ENCODE measurements around the gene ECE2. TPM values are rescaled to one million over a fixed set of nuclear protein-coding genes. Genes with fewer than 3 reads are reported as not detected.

Gene ECE2
- total and polyA plus RNA-seq, 8 donors = 0.45 to 2.9 TPM; not detected in 6

DNA sequence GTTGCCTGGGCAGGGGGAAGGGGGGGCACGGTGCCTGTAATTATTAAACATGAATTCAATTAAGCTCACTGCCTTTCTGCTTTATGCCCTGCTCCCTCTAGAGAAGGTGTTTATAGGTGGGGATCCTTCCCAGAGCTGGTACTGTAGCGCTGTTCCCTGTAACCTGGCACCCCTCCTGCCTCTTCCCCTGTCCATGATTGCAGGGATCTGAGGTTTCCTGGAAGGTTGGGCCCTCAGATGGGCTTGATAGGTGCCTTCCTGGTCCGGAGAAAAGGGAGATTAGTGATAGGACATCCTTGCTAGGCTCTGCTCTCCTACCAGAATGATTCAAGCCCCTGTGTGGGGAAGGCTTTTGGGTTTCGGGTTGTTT, 59.5 kb downstream of the ECE2 start:
- intact Hi-C loops (cut with DNase I; ENCODE audit: low total_unique reads) = no loop called here
- no peak for DNase-seq

DNA sequence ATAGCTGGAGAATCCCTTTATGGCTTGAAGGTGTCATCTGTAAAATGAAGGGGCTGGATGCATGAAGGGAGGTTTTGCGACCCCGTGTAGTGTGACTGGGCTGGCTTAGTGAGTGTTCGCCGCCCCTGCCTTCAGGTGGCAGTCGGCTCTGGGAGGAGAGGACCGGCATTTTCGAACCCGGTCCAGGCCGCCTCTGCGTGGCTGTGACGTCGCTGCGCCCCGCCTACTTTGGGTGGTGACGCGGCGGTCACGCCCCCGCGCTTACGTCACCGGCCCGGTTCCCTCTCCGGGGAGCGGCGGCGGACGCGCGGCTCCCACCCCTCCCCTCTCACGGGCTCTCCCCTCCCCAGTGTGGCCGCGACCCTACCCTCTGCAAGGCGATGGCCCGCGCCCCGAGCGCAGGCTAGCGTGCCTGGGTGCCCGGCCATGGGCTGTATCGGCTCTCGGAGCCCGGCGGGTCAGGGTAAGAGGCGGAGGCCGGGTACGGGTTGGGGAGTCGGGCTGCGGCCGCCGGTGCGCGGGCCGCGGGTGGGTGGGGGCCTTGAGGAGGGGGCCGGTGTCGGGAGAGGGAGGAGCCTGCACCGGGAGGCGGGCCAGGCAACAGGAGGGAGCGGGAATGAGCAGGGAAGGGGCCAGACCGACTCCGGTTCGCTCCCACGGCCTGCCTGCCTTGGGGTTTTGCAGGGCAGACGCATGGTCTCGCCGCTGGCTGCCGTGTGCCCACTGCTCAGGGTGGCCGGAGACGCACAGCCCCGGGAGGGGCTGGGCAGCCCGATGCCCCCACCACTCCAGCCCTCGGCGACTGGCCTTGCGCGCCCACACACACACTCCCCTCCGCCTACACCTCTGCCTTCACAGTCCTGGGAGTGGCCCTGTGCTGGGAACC, 60.1 kb downstream of the ECE2 start:
- intact Hi-C loops (cut with DNase I; ENCODE audit: low total_unique reads) = no loop called here
- Histone ChIP-seq H3K4me1 (peaks cover 34 to 86% (median 47%) of the 10 kb centered on the region in 4 donors), H3K4me3 (peak overlapping the region; percentile 69 to 91 (median 82)), H3K9me3 (no peaks in the 10 kb centered on the region), H3K27ac (peak overlapping the region; percentile 96 to 99 (median 99)), H3K27me3 (no peaks in the 10 kb centered on the region), H3K36me3 (peaks cover 41 to 45% (median 44%) of the 10 kb centered on the region in 4 donors)
- TF ChIP-seq POLR2A (IDR thresholded peaks at IDR 0.05) = peak in 1 of 4 donors; percentile 58
- peak; percentile 33 for TF ChIP-seq EP300 (IDR thresholded peaks at IDR 0.05)
- TF ChIP-seq, protein P1, sequence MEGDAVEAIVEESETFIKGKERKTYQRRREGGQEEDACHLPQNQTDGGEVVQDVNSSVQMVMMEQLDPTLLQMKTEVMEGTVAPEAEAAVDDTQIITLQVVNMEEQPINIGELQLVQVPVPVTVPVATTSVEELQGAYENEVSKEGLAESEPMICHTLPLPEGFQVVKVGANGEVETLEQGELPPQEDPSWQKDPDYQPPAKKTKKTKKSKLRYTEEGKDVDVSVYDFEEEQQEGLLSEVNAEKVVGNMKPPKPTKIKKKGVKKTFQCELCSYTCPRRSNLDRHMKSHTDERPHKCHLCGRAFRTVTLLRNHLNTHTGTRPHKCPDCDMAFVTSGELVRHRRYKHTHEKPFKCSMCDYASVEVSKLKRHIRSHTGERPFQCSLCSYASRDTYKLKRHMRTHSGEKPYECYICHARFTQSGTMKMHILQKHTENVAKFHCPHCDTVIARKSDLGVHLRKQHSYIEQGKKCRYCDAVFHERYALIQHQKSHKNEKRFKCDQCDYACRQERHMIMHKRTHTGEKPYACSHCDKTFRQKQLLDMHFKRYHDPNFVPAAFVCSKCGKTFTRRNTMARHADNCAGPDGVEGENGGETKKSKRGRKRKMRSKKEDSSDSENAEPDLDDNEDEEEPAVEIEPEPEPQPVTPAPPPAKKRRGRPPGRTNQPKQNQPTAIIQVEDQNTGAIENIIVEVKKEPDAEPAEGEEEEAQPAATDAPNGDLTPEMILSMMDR (IDR thresholded peaks at IDR 0.05) = no peak
- peak; percentile 88 to 96 (median 92) for TF ChIP-seq POLR2AphosphoS5 (IDR thresholded peaks at IDR 0.05)
- WGBS, 5 donors = 1% methylated on average over 31 to 77 of the region's 77 CpGs
- DNase-seq = peak; percentile 90 to 96

More for the DNA sequence above, 59.5 kb downstream of the ECE2 start:
- peaks cover 46 to 52% (median 51%) of the 10 kb centered on the region in 4 donors for H3K36me3 ChIP-seq
- H3K27me3 ChIP-seq = no peaks in the 10 kb centered on the region
- H3K9me3 ChIP-seq = no peaks in the 10 kb centered on the region
- peak overlapping the region; percentile 69 to 91 (median 82) for H3K4me3 ChIP-seq
- TF ChIP-seq, protein P1 (IDR thresholded peaks at IDR 0.05) = no peak
- TF ChIP-seq EP300 (IDR thresholded peaks at IDR 0.05) (no peak), POLR2A (IDR thresholded peaks at IDR 0.05) (no peak), POLR2AphosphoS5 (IDR thresholded peaks at IDR 0.05) (no peak)
- peaks cover 34 to 81% (median 44%) of the 10 kb centered on the region in 4 donors for H3K4me1 ChIP-seq
- peak overlapping the region; percentile 96 to 99 (median 99) for H3K27ac ChIP-seq
- WGBS, 5 donors = 27 to 44% (median 40%) methylated on average over 4 of the region's 4 CpGs

DNA sequence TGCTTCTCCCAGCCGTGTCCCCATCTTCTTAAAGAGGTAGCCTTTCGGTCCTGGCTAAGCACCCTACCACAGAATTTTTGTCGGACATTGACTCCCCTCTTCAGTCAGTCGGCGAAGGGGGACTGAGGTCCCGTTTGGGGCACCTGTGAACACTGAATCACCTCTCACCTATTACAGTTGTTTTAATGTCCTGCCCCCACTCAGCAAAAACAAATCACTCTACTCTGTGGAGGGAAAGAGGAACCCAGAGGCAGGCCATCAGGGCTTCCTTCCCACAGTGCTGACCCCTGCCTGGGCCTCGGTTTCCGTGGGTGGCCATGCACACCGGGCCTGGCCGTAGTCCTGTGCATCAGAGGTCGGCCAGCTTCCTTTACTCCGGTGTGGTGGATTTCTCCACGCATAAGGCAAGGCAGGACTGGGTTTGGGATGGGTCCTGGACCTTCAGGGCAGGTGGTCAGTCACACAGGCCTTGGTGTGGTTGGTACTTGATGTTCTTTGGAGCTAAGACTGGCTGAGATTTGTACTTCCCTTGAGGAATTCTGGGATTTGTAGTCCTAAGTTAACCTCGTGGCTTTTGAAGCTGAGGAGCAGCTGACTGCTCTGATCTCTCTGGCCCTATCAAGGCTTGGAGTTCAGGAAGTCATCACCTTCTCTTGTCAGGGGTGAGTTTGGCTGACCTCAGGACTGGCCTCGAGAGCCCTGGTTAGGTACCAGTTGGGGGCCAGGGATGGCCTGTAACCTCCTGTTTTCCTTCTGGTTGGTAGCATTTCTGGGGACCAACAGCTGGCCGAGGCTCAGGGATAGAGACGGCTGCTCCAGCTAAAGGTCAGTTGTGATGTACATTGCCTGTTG, 61.0 kb downstream of the ECE2 start:
- Histone ChIP-seq H3K27me3 (no peaks in the 10 kb centered on the region), H3K9me3 (no peaks in the 10 kb centered on the region), H3K4me1 (peaks cover 34 to 86% (median 53%) of the 10 kb centered on the region in 4 donors), H3K36me3 (peaks cover 33 to 44% (median 40%) of the 10 kb centered on the region in 4 donors), H3K4me3 (peak overlapping the region; percentile 69 to 91 (median 82)), H3K27ac (peak overlapping the region; percentile 96 to 99 (median 99))
- intact Hi-C loops (cut with DNase I; ENCODE audit: low total_unique reads) = no loop called here
- WGBS, 5 donors = 15 to 21% (median 17%) methylated on average over 16 to 17 of the region's 17 CpGs
- TF ChIP-seq POLR2A (IDR thresholded peaks at IDR 0.05) = no peak
- TF ChIP-seq POLR2AphosphoS5 (IDR thresholded peaks at IDR 0.05) = peak in 2 of 3 donors; percentile 48 to 63
- DNase-seq = peak in 1 of 2 donors; percentile 78

DNA sequence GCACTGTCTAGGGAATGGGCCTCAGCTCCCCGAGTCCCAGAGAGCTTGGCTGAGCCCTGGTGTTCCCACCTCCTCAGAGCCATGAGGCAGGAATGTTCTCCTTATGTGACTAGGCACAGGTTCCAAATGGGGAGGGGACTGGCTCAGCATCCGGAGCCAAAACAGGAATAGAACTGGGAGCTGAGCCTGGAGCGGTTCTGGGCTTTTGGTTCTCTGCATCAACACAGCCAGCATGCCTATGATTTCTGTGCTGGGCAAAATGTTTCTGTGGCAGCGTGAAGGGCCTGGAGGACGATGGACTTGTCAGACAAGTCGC, 61.5 kb downstream of the ECE2 start, which contains the start of gene FAM131A:
Gene FAM131A, plus strand, starts transcription at position 202 of the 316 bp plus-strand sequence. Its CDS starts 31 bp downstream, at position 233.
- Histone ChIP-seq H3K27me3 (no peaks in the 10 kb centered on the region), H3K9me3 (no peaks in the 10 kb centered on the region), H3K27ac (peak within 1 kb of the TSS; percentile 96 to 99 (median 99)), H3K4me3 (peak within 1 kb of the TSS; percentile 69 to 91 (median 82)), H3K4me1 (peaks cover 34 to 86% (median 53%) of the 10 kb centered on the region in 4 donors), H3K36me3 (peaks cover 33 to 44% (median 40%) of the 10 kb centered on the region in 4 donors)
- 41 to 59% (median 54%) methylated on average over 5 to 6 of the region's 6 CpGs for WGBS, 5 donors
- DNase-seq = peak in 1 of 2 donors; percentile 84
- TF ChIP-seq POLR2AphosphoS5 (IDR thresholded peaks at IDR 0.05) = peak; percentile 7 to 71 (median 32)
- TF ChIP-seq, protein P1 (IDR thresholded peaks at IDR 0.05) = no peak
- intact Hi-C loops (cut with DNase I; ENCODE audit: low total_unique reads) = no loop called here

All from stomach (tissue), 9 donors.